Transverse colon (tissue), 4 donors: Measurements from ENCODE around the gene TOM1L2.

Source experiments
- POLR2AphosphoS5 ChIP-seq, 3 donors: sonication (generic); formaldehyde crosslinking; IDR thresholded peaks; one replicate each; pipeline ENCODE4 v1.6.1; 2016; ENCODE audit warnings: antibody characterized with exemption in 3 of 3
- TF ChIP-seq, protein P1 (sequence below), 5 experiments: fragments of 200-600 bp in 3 of 5; fragments of 450-650 bp in 2 of 5; sonication (generic) in 3 of 5; IDR thresholded peaks; 1 replicate in 2 of 5; 2 replicates in 3 of 5; pipeline ENCODE4 v1.5.1; 2016 to 2017; ENCODE audit warnings: antibody characterized with exemption in 5 of 5, inconsistent platforms in 3 of 5, mild to moderate bottlenecking in 2 of 5, moderate library complexity in 1 of 5

DNA sequence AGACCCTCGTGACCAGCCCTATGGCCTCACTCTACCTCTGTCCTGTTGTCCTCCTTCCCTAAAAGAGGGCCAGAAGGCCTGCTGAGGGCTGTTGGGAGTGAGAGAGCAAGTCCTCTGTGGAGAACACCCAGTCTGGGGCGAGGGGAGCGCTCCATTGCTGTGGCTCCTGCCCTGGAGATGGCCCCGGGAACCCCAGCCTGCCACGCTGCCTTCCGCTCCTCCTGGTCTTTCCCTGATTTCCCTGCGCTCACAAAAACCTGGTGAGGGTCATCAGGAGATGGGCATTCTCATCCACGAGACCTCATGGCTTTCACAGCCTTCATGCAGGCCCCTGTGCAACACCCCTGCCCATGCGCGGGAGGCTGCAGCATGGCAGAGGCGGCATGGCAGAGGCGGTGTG lies 21.7 kb upstream of the TOM1L2 start:
- TF ChIP-seq, protein P1, sequence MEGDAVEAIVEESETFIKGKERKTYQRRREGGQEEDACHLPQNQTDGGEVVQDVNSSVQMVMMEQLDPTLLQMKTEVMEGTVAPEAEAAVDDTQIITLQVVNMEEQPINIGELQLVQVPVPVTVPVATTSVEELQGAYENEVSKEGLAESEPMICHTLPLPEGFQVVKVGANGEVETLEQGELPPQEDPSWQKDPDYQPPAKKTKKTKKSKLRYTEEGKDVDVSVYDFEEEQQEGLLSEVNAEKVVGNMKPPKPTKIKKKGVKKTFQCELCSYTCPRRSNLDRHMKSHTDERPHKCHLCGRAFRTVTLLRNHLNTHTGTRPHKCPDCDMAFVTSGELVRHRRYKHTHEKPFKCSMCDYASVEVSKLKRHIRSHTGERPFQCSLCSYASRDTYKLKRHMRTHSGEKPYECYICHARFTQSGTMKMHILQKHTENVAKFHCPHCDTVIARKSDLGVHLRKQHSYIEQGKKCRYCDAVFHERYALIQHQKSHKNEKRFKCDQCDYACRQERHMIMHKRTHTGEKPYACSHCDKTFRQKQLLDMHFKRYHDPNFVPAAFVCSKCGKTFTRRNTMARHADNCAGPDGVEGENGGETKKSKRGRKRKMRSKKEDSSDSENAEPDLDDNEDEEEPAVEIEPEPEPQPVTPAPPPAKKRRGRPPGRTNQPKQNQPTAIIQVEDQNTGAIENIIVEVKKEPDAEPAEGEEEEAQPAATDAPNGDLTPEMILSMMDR (IDR thresholded peaks at IDR 0.05): no peak
- no peak for TF ChIP-seq POLR2AphosphoS5 (IDR thresholded peaks at IDR 0.05)
